IPS-20b (cell line): Measurements from ENCODE around the gene MFAP5.
A peak's percentile ranks its signal among the peaks of the same experiment; 100 is the strongest.
"Not testable (repeated sequence)": the region's sequence is repeated elsewhere in the genome, so short reads cannot be mapped to it uniquely, and the experiment has no call there.

Source experiments
- H3K27ac ChIP-seq: one replicate; pipeline ENCODE4 v1.5.1; 2013; ENCODE audit warnings: low read length
- H3K27me3 ChIP-seq: 2 replicates; pipeline ENCODE4 v1.6.1; 2013; ENCODE audit warnings: mild to moderate bottlenecking, low read length, inconsistent platforms; ENCODE audit not compliant: insufficient read depth
- H3K36me3 ChIP-seq: 2 replicates; pipeline ENCODE4 v1.6.1; 2013; ENCODE audit warnings: low read depth, mild to moderate bottlenecking, inconsistent platforms, low read length, moderate library complexity; ENCODE audit not compliant: insufficient read depth
- H3K4me1 ChIP-seq: 2 replicates; pipeline ENCODE4 v1.6.1; 2013; ENCODE audit warnings: mild to moderate bottlenecking, control low read depth, inconsistent platforms, low read length, moderate library complexity; ENCODE audit not compliant: insufficient read depth
- H3K4me3 ChIP-seq: 2 replicates; pipeline ENCODE4 v1.5.1; 2013; ENCODE audit warnings: mild to moderate bottlenecking, low read length, inconsistent platforms
- H3K9ac ChIP-seq: 2 replicates; pipeline ENCODE4 v1.6.1; 2013; ENCODE audit warnings: low read depth, mild to moderate bottlenecking, inconsistent platforms, low read length, moderate library complexity
- H3K9me3 ChIP-seq: 2 replicates; pipeline ENCODE4 v1.6.1; 2013; ENCODE audit warnings: mild to moderate bottlenecking, low read depth, low read length, inconsistent platforms; ENCODE audit not compliant: insufficient read depth

The MFAP5 gene

GRCh38 chr12:8642775-8643174 is 19.9 kb downstream of the MFAP5 start:
- H3K4me3 ChIP-seq = no peak overlapping the region
- no peaks in the 10 kb centered on the region for H3K36me3 ChIP-seq
- no peak overlapping the region for H3K9ac ChIP-seq
- no peak overlapping the region for H3K27ac ChIP-seq
- no peaks in the 10 kb centered on the region for H3K27me3 ChIP-seq
- no peaks in the 10 kb centered on the region for H3K9me3 ChIP-seq
- peaks cover 7% of the 10 kb centered on the region; the same call in 1 of the 2 replicates for H3K4me1 ChIP-seq

- H3K27ac ChIP-seq = no peak overlapping the region
- H3K9ac ChIP-seq = no peak overlapping the region
- H3K27me3 ChIP-seq = no peaks in the 10 kb centered on the region
- no peak overlapping the region for H3K4me3 ChIP-seq
- H3K9me3 ChIP-seq = no peaks in the 10 kb centered on the region
- no peaks in the 10 kb centered on the region for H3K36me3 ChIP-seq
- peaks cover 18% of the 10 kb centered on the region for H3K4me1 ChIP-seq
Observed at GRCh38 chr12:8639936-8640335, 22.7 kb downstream of the MFAP5 start.

GRCh38 chr12:8638951-8639350 is 23.7 kb downstream of the MFAP5 start:
- Histone ChIP-seq H3K4me1 (peaks cover 18% of the 10 kb centered on the region), H3K27ac (no peak overlapping the region), H3K4me3 (no peak overlapping the region), H3K27me3 (no peaks in the 10 kb centered on the region), H3K9me3 (no peaks in the 10 kb centered on the region), H3K9ac (no peak overlapping the region), H3K36me3 (no peaks in the 10 kb centered on the region)

GRCh38 chr12:8637666-8638065 is 25.0 kb downstream of the MFAP5 start:
- H3K4me1 ChIP-seq = peaks cover 18% of the 10 kb centered on the region
- H3K36me3 ChIP-seq = no peaks in the 10 kb centered on the region
- H3K9me3 ChIP-seq = no peaks in the 10 kb centered on the region
- H3K27ac ChIP-seq = no peak overlapping the region
- H3K27me3 ChIP-seq = no peaks in the 10 kb centered on the region
- H3K9ac ChIP-seq = no peak overlapping the region
- H3K4me3 ChIP-seq = no peak overlapping the region

GRCh38 chr12:8637244-8637643 is 25.4 kb downstream of the MFAP5 start:
- Histone ChIP-seq H3K9ac (no peak overlapping the region), H3K27me3 (no peaks in the 10 kb centered on the region), H3K9me3 (no peaks in the 10 kb centered on the region), H3K4me3 (no peak overlapping the region), H3K27ac (no peak overlapping the region), H3K4me1 (peaks cover 18% of the 10 kb centered on the region), H3K36me3 (no peaks in the 10 kb centered on the region)

- Histone ChIP-seq H3K9ac (peak overlapping the region; percentile 42), H3K4me1 (peaks cover 18% of the 10 kb centered on the region), H3K27ac (no peak overlapping the region), H3K36me3 (no peaks in the 10 kb centered on the region), H3K9me3 (no peaks in the 10 kb centered on the region), H3K4me3 (no peak overlapping the region), H3K27me3 (no peaks in the 10 kb centered on the region)
Observed at GRCh38 chr12:8636581-8636980, 26.0 kb downstream of the MFAP5 start.

- not testable (repeated sequence) for H3K9ac ChIP-seq, H3K27ac ChIP-seq, H3K36me3 ChIP-seq, H3K9me3 ChIP-seq, H3K4me3 ChIP-seq, H3K27me3 ChIP-seq
- peaks cover 18% of the 10 kb centered on the region for H3K4me1 ChIP-seq
Observed at GRCh38 chr12:8636007-8636346, 26.6 kb downstream of the MFAP5 start.

GRCh38 chr12:8635342-8636006 is 27.2 kb downstream of the MFAP5 start:
- not testable (repeated sequence) for H3K4me3 ChIP-seq, H3K27ac ChIP-seq, H3K9me3 ChIP-seq, H3K9ac ChIP-seq, H3K27me3 ChIP-seq, H3K36me3 ChIP-seq
- H3K4me1 ChIP-seq = peaks cover 18% of the 10 kb centered on the region

GRCh38 chr12:8630131-8630530 is 32.5 kb downstream of the MFAP5 start:
- Histone ChIP-seq H3K27me3 (no peaks in the 10 kb centered on the region), H3K9me3 (no peaks in the 10 kb centered on the region), H3K4me1 (peaks cover 2% of the 10 kb centered on the region), H3K36me3 (no peaks in the 10 kb centered on the region), H3K4me3 (no peak overlapping the region), H3K9ac (no peak overlapping the region), H3K27ac (no peak overlapping the region)

GRCh38 chr12:8629486-8630033 is 33.1 kb downstream of the MFAP5 start:
- H3K9ac ChIP-seq = no peak overlapping the region
- no peaks in the 10 kb centered on the region for H3K36me3 ChIP-seq
- H3K27ac ChIP-seq = no peak overlapping the region
- H3K9me3 ChIP-seq = no peaks in the 10 kb centered on the region
- no peaks in the 10 kb centered on the region for H3K4me1 ChIP-seq
- H3K27me3 ChIP-seq = no peaks in the 10 kb centered on the region
- no peak overlapping the region for H3K4me3 ChIP-seq

GRCh38 chr12:8628731-8629130 is 33.9 kb downstream of the MFAP5 start:
- H3K4me3 ChIP-seq = no peak overlapping the region
- H3K27ac ChIP-seq = no peak overlapping the region
- H3K36me3 ChIP-seq = no peaks in the 10 kb centered on the region
- no peaks in the 10 kb centered on the region for H3K4me1 ChIP-seq
- no peak overlapping the region for H3K9ac ChIP-seq
- H3K27me3 ChIP-seq = no peaks in the 10 kb centered on the region
- H3K9me3 ChIP-seq = no peaks in the 10 kb centered on the region

- H3K4me3 ChIP-seq = not testable (repeated sequence)
Observed at GRCh38 chr12:8624750-8625149, 37.9 kb downstream of the MFAP5 start.

More at GRCh38 chr12:8624750-8625149, 37.9 kb downstream of the MFAP5 start:
- H3K27me3 ChIP-seq, H3K9me3 ChIP-seq, H3K36me3 ChIP-seq, H3K27ac ChIP-seq, H3K9ac ChIP-seq, H3K4me1 ChIP-seq: not testable (repeated sequence)
